CD4-positive, CD25-positive, alpha-beta regulatory T cell (primary cell): ENCODE results near the gene STRA6. TPM values are rescaled to one million over a fixed set of nuclear protein-coding genes. Genes with fewer than 3 reads are reported as not detected.

Source experiments
- ATAC-seq, 2 donors: fragments of 150-1000 bp; cut with Tn5 transposase; one replicate each; pipeline ENCODE4 v1.10.0; 2021; ENCODE audit warnings: low read depth in 2 of 2, moderate number of reproducible peaks in 2 of 2, moderate library complexity in 1 of 2
- DNase-seq, 3 donors: peaks; one replicate each; pipeline versions ENCODE4 v3.0.0 to v3.0.0-alpha.2; 2012 to 2022; ENCODE audit warnings: mixed read lengths in 1 of 3
- H3K27ac ChIP-seq: one replicate; pipeline ENCODE4 v1.7.0; 2013; ENCODE audit warnings: mild to moderate bottlenecking, low read length; ENCODE audit not compliant: insufficient read depth, poor library complexity, severe bottlenecking
- H3K27me3 ChIP-seq: one replicate; pipeline ENCODE4 v1.7.0; 2013; ENCODE audit warnings: low read length; ENCODE audit not compliant: control insufficient read depth, insufficient read depth
- H3K36me3 ChIP-seq: one replicate; pipeline ENCODE4 v1.7.0; 2013; ENCODE audit warnings: mild to moderate bottlenecking, low read length, moderate library complexity; ENCODE audit not compliant: control insufficient read depth, insufficient read depth
- H3K4me1 ChIP-seq: 2 replicates; pipeline ENCODE4 v1.7.0; 2013; ENCODE audit warnings: mild to moderate bottlenecking, low read length; ENCODE audit not compliant: insufficient read depth, control insufficient read depth, poor library complexity, severe bottlenecking
- H3K4me3 ChIP-seq: one replicate; pipeline ENCODE4 v1.7.0; 2013; ENCODE audit warnings: low read depth, mild to moderate bottlenecking, low read length, moderate library complexity
- H3K9me3 ChIP-seq, 2 experiments: 1 replicate in 1 of 2; 2 replicates in 1 of 2; pipeline ENCODE4 v1.7.0; 2013; ENCODE audit warnings: low read length in 2 of 2, mild to moderate bottlenecking in 1 of 2, moderate library complexity in 1 of 2; ENCODE audit not compliant: control insufficient read depth in 2 of 2
- H3K27ac Mint-ChIP-seq, 3 donors: one replicate each; pipeline ENCODE4 v1.8.0; 2020 to 2022; ENCODE audit warnings: mild to moderate bottlenecking in 3 of 3, mixed read lengths in 3 of 3, moderate library complexity in 2 of 3
- H3K27me3 Mint-ChIP-seq: one replicate; pipeline ENCODE4 v1.8.0; 2022; ENCODE audit warnings: mild to moderate bottlenecking, mixed read lengths
- H3K36me3 Mint-ChIP-seq: one replicate; pipeline ENCODE4 v1.8.0; 2020; ENCODE audit warnings: mixed read lengths
- H3K4me1 Mint-ChIP-seq, 4 donors: one replicate each; pipeline ENCODE4 v1.8.0; 2020 to 2022; ENCODE audit warnings: mixed read lengths in 4 of 4, mild to moderate bottlenecking in 1 of 4
- H3K4me3 Mint-ChIP-seq, 4 donors: one replicate each; pipeline ENCODE4 v1.8.0; 2020 to 2022; ENCODE audit warnings: mild to moderate bottlenecking in 4 of 4, mixed read lengths in 4 of 4, moderate library complexity in 3 of 4
- H3K9me3 Mint-ChIP-seq, 7 donors: one replicate each; pipeline ENCODE4 v1.8.0; 2020 to 2022; ENCODE audit warnings: mixed read lengths in 7 of 7, mild to moderate bottlenecking in 3 of 7, moderate library complexity in 2 of 7
- polyA plus RNA-seq, 4 donors: library from polyadenylated mRNA; unstranded; fragments of 300-500 nt; fragmentation: Illumina TruSeq; gene quantifications; one replicate each; pipeline ENCODE4 v1.2.3, GENCODE V29; 2021
- total RNA-seq: library from RNA; stranded (reverse); gene quantifications from one replicate; pipeline ENCODE4 v1.2.3, GENCODE V29; 2022

The STRA6 gene
- total and polyA plus RNA-seq, 5 donors from 2014 or later, result not detected

GRCh38 chr15:74134387-74135027, 68.1 kb downstream of the STRA6 start:
- Mint-ChIP-seq H3K27ac (no peak overlapping the region), H3K36me3 (no peaks in the 10 kb centered on the region), H3K4me1 (peaks cover 0 to 44% (median 19%) of the 10 kb centered on the region in 4 donors), H3K4me3 (peak overlapping the region; percentile 26 to 74 (median 68)), H3K9me3 (peaks cover 0 to 4% (median 0%) of the 10 kb centered on the region in 7 donors), H3K27me3 (peaks cover 86% of the 10 kb centered on the region)
- Histone ChIP-seq H3K9me3 (no peaks in the 10 kb centered on the region), H3K27ac (no peak overlapping the region), H3K27me3 (peaks cover 27% of the 10 kb centered on the region), H3K4me1 (peaks cover 20% of the 10 kb centered on the region), H3K36me3 (no peaks in the 10 kb centered on the region), H3K4me3 (no peak overlapping the region)
- DNase-seq (no peak), ATAC-seq (no peak)

GRCh38 chr15:74133694-74134386, 68.7 kb downstream of the STRA6 start:
- peaks cover 0 to 49% (median 19%) of the 10 kb centered on the region in 4 donors for H3K4me1 Mint-ChIP-seq

DNA sequence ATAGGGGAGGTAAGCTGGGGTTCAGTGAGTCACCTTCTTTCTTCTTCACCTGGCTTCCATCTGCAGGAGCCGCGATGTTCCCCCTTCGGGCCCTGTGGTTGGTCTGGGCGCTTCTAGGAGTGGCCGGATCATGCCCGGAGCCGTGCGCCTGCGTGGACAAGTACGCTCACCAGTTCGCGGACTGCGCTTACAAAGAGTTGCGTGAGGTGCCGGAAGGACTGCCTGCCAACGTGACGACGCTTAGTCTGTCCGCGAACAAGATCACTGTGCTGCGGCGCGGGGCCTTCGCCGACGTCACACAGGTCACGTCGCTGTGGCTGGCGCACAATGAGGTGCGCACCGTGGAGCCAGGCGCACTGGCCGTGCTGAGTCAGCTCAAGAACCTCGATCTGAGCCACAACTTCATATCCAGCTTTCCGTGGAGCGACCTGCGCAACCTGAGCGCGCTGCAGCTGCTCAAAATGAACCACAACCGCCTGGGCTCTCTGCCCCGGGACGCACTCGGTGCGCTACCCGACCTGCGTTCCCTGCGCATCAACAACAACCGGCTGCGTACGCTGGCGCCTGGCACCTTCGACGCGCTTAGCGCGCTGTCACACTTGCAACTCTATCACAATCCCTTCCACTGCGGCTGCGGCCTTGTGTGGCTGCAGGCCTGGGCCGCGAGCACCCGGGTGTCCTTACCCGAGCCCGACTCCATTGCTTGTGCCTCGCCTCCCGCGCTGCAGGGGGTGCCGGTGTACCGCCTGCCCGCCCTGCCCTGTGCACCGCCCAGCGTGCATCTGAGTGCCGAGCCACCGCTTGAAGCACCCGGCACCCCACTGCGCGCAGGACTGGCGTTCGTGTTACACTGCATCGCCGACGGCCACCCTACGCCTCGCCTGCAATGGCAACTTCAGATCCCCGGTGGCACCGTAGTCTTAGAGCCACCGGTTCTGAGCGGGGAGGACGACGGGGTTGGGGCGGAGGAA, 69.6 kb downstream of the STRA6 start:
- Histone ChIP-seq H3K4me3 (no peak overlapping the region), H3K27me3 (peaks cover 27% of the 10 kb centered on the region), H3K4me1 (peaks cover 25% of the 10 kb centered on the region), H3K27ac (no peak overlapping the region), H3K36me3 (no peaks in the 10 kb centered on the region), H3K9me3 (no peaks in the 10 kb centered on the region)
- Mint-ChIP-seq H3K4me1 (peaks cover 0 to 54% (median 19%) of the 10 kb centered on the region in 4 donors), H3K9me3 (peaks cover 0 to 4% (median 0%) of the 10 kb centered on the region in 7 donors), H3K27me3 (peaks cover 86% of the 10 kb centered on the region), H3K36me3 (no peaks in the 10 kb centered on the region), H3K4me3 (no peak overlapping the region), H3K27ac (no peak overlapping the region)
- DNase-seq (peak in 1 of 3 donors; percentile 33), ATAC-seq (no peak)

More at GRCh38 chr15:74133694-74134386, 68.7 kb downstream of the STRA6 start:
- H3K36me3 Mint-ChIP-seq, result no peaks in the 10 kb centered on the region
- H3K27ac Mint-ChIP-seq, result no peak overlapping the region
- peaks cover 86% of the 10 kb centered on the region for H3K27me3 Mint-ChIP-seq
- peaks cover 0 to 4% (median 0%) of the 10 kb centered on the region in 7 donors for H3K9me3 Mint-ChIP-seq
- H3K4me3 ChIP-seq, result no peak overlapping the region
- peaks cover 27% of the 10 kb centered on the region for H3K27me3 ChIP-seq
- no peak overlapping the region for H3K27ac ChIP-seq
- no peaks in the 10 kb centered on the region for H3K9me3 ChIP-seq
- ATAC-seq (no peak), DNase-seq (no peak)
- peaks cover 20% of the 10 kb centered on the region for H3K4me1 ChIP-seq
- H3K4me3 Mint-ChIP-seq, result no peak overlapping the region
- H3K36me3 ChIP-seq, result no peaks in the 10 kb centered on the region

DNA sequence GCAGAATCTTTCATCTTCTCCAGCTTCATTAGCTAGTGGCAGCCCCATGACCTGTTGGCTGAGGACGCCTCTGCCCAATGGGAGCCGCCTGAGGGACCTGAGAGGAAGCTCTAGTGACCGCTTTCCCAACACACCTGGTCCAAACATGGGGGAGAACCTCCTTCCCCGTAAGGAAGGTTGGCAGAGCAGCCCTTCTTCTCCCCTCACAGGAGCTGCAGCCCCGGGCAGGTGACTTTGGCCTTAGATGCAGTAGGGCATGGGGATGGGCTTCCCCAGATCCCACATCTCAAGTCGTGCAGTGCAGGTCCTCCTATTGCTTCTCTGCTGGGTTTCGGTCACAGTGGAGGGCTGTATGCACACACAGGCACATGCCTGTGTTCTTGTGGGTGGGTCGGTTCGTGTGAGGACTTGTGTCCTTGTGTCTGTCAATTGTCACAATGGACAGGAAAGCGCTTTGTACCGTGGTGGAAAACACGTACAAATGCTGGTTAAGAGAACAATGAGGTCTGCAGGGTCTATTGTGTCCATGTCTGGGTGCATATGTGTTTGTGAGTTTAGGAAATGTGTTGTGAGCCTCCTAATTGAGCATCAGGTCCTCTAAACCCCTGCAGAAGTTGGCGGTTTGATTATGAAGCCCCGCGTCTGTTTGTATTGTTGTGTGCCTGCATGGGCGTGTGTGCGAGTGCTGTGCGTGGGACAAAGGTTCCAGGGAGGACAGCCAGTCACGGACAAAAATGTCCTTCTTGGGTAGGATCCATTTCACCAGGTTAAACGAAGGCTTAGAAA, 70.8 kb downstream of the STRA6 start:
- peaks cover 18% of the 10 kb centered on the region for H3K27me3 ChIP-seq
- no peak for DNase-seq
- peak overlapping the region in 1 of 3 donors; percentile 11 for H3K27ac Mint-ChIP-seq
- no peak overlapping the region for H3K27ac ChIP-seq
- peaks cover 86% of the 10 kb centered on the region for H3K27me3 Mint-ChIP-seq
- ATAC-seq, result no peak
- H3K4me3 Mint-ChIP-seq, result peak overlapping the region in 1 of 4 donors; percentile 49
- H3K4me3 ChIP-seq, result no peak overlapping the region
- H3K9me3 Mint-ChIP-seq, result peaks cover 0 to 3% (median 0%) of the 10 kb centered on the region in 7 donors
- H3K36me3 Mint-ChIP-seq, result no peaks in the 10 kb centered on the region
- H3K36me3 ChIP-seq, result no peaks in the 10 kb centered on the region
- H3K9me3 ChIP-seq, result no peaks in the 10 kb centered on the region
- H3K4me1 Mint-ChIP-seq, result peaks cover 0 to 51% (median 15%) of the 10 kb centered on the region in 4 donors
- H3K4me1 ChIP-seq, result peaks cover 26% of the 10 kb centered on the region

DNA sequence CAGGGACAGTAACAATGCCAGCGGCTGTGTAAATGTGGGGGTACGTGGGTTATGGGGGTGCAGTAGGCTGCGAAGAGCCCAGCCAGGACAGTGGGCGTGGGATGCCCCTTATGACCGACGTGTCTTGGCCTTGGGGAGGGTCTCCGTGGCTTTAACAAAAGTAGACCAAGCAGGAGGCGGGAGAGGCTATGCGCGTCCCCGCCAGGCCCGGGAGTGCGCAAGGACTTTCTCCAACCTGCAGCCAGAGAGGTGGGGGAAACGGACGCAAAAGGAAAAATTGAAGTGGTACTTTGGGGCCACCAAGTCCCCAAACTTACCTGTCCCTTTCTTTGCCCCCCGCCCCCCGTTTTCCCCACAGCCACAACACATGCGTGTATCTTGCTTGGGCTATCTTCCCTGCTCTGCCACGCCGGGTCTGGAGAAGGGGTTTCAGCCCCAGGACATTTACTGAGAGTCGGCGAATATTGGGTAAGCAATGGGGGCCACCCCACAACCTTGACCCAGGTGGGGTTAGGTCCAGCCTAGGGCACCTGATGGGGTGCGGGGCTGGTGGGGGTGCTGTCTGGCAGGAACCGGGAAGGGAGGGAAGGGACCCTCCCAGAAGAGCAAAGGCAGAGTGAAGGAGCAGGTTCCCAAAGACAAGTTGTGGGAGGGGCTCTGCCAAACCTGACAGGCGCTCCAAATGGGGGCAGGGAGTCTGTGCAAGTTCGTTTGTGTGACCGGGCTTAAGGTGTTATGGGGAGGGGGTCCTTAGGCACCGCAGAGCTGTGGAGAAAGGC, 71.5 kb downstream of the STRA6 start:
- Mint-ChIP-seq H3K27ac (peak overlapping the region in 1 of 3 donors; percentile 92), H3K36me3 (no peaks in the 10 kb centered on the region), H3K4me3 (no peak overlapping the region), H3K4me1 (peaks cover 0 to 46% (median 14%) of the 10 kb centered on the region in 4 donors), H3K9me3 (peaks cover 0 to 3% (median 0%) of the 10 kb centered on the region in 7 donors), H3K27me3 (peaks cover 85% of the 10 kb centered on the region)
- no peak overlapping the region for H3K27ac ChIP-seq
- H3K9me3 ChIP-seq, result no peaks in the 10 kb centered on the region
- H3K36me3 ChIP-seq, result no peaks in the 10 kb centered on the region
- H3K4me3 ChIP-seq, result no peak overlapping the region
- DNase-seq, result no peak
- H3K4me1 ChIP-seq, result peaks cover 21% of the 10 kb centered on the region
- ATAC-seq, result no peak
- H3K27me3 ChIP-seq, result peaks cover 16% of the 10 kb centered on the region

GRCh38 chr15:74130155-74130848, 72.3 kb downstream of the STRA6 start, which contains the start of gene ISLR2:
Gene ISLR2, plus strand, starts transcription at chr15:74130586. Its CDS starts 2,169 bp downstream, at chr15:74132755.
- peaks cover 16% of the 10 kb centered on the region for H3K27me3 ChIP-seq
- no peaks in the 10 kb centered on the region for H3K9me3 ChIP-seq
- H3K9me3 Mint-ChIP-seq, result peaks cover 0 to 3% (median 0%) of the 10 kb centered on the region in 7 donors

More at GRCh38 chr15:74130155-74130848, 72.3 kb downstream of the STRA6 start, which contains the start of gene ISLR2:
- H3K4me1 Mint-ChIP-seq, result peaks cover 0 to 41% (median 14%) of the 10 kb centered on the region in 4 donors
- H3K27ac Mint-ChIP-seq, result peak within 1 kb of the TSS in 1 of 3 donors; percentile 92
- ATAC-seq (no peak), DNase-seq (no peak)
- H3K4me3 ChIP-seq, result no peak within 1 kb of the TSS
- peaks cover 14% of the 10 kb centered on the region for H3K4me1 ChIP-seq
- no peak within 1 kb of the TSS for H3K27ac ChIP-seq
- no peaks in the 10 kb centered on the region for H3K36me3 ChIP-seq
- peaks cover 85% of the 10 kb centered on the region for H3K27me3 Mint-ChIP-seq
- H3K4me3 Mint-ChIP-seq, result peak within 1 kb of the TSS in 2 of 4 donors; percentile 43 to 69
- H3K36me3 Mint-ChIP-seq, result no peaks in the 10 kb centered on the region
